Stimulated activated CD8-positive, alpha-beta memory T cell treated with anti-CD3 and anti-CD28 coated beads, Interleukin-15, amount 100 ng/mL, for 24 hours (primary cell): ENCODE results near the gene ACADL.

Experiments used
- DNase-seq: peaks from one replicate; pipeline ENCODE4 v3.0.0-alpha.2; 2020; ENCODE audit warnings: low read depth

Gene ACADL

DNA sequence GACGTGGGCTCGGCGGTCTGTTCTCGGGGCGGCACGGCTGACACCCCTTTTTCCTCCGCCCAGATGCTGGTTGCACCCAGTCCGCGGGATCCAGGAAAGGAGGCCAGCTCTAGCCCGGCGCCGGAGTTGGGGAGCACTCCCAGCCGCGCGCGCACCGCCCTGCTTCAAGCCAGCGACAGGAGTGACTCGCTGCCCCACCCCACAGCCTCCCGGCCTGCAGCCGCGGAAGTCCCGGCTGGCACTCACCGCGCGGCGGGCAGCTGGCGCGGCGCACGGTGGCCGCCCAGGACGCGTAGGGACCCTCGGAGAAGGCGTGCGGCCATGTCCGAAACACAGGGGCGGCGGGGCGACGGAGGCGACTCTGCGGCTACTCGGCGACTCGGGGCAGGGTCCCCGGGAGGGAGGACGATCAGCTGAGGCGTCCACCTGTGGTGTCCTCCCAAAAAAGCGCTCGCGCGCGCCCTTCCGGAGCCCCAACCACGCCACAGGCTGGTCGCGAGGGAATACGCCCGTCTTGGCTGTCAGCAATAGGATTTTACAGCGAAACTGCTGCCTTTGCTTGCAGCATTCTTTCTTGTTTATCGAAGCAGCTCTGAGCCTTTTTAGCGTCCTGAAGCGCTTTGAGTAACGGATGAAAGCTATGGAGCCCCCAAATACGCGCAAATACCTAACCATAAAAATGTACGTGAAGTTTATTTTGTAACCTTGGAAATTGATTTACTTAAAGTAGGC is at the start of gene ACADL:
TSS of gene ACADL (minus strand) at position 507 of the 732 bp plus-strand sequence. CDS start at position 323, 184 bp downstream.
- no peak for DNase-seq

DNA sequence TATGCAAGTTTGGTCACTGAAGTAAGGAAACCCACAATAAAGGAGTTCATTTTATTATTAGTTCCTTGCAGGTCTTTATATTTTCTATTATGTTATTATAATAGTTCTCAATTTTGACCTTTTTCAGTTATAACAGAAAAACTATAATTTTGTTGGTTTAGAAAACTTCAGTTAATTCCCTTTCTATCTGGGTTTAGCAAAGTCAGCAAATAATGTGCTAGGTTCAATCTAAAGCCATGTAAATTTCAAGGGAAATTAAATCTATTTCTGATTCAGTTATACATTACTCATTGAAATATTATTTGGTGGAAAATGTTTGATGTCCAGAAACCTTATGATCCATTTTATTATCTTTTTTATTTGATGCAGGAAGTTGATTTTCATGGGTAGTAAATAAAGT is 46.1 kb upstream of the ACADL start:
- DNase-seq, result no peak

DNA sequence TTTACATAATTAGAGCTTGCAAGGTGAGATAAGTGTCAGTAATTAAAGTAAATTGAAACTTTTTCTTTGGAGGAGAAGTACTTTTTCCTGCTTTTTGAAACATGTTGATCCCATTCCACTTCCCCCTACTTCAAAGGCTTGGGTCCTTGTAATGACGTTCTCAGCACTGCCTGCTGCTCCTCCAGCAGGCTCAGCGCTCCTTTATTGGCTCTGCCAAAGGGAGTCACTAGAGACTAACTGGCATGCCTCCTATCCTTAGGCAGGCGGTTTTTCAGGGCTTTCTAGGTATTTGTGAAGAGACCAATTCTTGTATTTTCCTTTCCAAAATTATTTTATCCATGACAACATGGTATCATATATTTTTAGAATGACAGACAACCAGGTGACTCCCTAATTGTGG is 43.9 kb upstream of the ACADL start:
- no peak for DNase-seq

DNA sequence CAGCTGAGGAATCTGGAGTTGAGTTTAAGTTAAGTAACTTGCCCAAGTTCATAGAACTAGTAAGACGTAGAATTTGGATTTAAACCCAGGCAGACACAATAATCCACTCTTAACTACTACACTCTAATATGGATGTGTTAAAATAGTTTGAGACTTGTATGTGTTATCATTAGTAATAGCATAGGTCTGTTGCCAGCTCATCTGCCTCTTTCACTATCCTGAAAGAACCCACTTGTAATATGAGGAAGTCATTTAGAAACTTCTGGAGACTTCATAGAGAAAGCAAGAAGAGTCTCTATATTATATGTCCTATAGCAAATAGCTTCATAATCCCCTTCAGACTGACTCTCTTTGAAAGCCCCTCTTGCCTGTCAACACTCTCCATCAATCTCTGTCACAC is 43.0 kb upstream of the ACADL start:
- no peak for DNase-seq

DNA sequence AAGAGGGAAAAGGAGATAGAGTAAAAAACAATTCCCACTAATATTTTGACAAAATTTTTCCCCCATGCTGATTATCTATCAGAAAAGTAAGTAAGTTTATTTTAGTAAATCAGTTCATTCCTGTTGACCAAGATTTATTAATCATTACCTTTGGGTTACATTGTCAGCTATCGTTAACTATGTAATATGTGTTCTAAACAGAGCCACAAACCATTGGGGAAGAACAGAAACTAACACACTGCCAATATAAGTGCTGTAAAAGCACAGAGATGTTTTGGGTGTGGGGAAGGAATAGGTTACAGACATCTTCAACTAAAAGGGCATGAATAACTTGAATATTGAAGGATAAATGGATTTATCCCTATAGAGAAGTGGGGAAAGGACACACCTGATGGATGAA is 42.5 kb upstream of the ACADL start:
- no peak for DNase-seq

DNA sequence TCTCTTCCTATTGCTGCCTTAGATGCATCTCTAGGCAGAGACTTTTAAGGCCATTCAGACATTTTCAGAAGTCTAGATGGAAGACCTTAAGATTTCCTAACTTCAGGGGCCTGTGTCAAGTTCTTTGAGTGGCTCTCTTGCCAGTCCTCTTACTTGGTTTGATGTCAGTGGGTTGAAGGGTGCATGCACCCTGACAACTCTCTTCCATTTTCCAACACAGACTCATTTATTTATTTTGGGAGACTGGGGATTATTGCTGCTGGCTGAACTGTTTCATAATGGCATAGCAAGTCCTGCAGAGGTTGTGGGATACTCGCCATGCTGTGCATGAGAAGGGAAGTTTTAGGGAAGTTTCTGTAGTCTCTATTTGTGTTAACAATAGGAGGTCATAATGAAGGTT is 39.0 kb upstream of the ACADL start:
- no peak for DNase-seq

DNA sequence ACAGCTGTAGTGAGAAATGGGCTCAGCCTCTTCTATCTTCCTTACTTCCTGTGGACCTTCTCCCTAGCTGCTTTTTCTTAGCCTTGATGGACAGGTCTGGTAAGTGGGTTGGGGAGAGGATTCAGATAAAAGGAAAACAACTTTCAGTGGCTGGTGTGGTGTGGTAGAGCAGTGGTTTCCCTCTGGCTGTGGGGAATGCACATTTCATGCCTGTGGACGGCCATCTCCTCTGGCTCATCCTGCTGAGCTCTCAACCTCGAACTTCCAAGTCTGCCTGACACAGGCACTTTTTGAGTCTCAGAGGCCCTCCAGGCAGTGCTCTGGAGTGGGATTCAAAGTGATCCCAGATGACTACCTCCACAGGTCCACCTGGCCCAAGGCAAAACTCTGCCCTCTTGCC is 38.6 kb upstream of the ACADL start:
- no peak for DNase-seq

DNA sequence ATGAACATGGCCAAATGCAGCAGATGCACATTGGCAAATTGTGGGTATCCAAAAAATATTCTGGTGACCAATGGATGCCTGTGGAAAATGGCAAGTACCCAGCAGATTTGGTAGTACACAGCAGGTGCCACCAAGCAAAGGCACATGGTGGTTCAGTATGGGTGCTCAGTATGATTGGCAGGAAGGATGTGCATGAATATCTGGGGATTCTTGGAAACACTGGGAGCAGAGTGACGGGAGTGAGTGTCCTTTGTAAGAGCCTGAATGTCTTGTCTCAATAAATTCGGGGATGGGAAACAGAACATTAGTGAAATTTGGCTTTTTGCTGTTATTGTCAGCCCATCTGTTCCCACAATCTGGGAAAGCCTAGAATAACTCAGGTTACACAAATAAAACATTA is 36.8 kb upstream of the ACADL start:
- no peak for DNase-seq

DNA sequence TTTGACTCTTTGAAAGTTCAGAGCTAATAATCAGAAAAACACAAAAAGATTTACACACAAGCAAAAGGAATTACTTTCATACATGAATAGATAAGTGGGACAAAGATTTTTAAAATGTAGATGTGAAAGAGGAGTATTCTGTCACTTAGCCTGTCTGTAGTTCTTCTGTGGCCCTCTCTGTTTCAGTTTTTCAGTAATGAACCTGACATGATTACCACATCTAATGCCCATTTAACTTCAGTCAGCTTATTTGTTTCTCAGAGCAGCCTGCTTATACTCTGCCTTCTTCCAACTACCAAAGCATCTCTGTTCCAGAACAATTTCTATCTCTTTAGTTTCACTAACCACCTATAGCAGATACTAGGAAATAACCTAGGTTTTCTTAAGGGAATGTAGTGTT is 34.4 kb upstream of the ACADL start:
- no peak for DNase-seq

DNA sequence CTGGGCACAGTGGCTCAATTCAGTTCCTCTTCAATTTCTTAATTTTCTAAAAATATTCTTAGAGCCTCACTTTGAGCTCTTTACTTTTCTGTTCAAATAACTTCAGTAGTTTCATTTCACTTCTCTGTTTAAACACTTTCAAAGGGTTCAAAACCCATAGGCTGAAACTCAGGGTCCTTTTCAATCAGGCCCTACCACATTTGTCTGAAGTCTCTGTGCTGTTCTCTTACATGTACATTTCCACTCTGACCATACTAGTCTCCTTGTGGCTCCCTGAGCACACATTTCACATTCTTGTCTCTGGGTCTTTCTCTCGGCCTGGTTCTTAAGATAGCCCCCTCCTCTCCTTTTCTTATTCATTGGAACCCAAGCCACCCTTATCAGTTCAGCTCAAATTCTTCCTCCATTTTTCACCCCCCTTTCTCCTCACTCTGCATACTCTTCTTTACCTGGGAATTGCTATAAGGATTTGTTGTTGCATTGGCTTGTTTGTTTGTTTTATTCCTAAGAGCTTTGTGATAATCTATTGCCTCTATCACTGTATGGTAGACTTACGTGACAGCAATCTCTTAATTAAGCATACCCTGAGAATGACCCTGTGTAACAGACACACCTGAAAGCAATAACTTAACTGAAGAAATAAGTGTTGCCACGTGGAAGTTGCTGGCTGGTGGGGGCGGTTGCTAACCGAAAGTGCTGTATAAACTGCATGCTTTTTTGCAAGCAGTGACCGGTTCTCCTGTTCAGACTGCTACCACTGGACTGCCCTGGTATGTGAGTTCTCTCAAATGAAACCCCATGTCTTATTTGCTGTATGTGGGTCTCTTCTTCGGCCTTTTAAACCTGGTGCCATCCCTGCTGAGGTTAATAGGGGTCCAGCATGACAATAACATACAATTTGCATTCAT is 27.7 kb upstream of the ACADL start:
- no peak for DNase-seq

DNA sequence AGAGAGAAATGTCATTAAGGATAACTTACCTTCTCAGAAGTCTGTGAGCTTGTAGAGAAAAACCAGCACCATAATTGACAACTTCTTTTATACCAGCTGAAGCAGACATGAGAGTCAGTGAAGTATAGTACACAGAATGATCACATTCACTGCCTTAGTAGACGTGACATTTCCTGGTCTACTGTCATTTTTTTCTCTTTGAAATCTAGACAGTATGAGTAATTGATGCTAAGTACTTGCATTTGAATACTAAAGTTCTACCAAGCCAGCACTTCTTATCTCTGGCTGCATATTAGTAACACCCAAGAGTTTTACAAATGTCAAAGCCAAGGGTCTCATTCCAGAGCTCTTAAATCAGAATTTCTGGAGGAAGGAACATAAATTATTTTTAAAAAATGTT is 25.4 kb upstream of the ACADL start:
- DNase-seq, result no peak

DNA sequence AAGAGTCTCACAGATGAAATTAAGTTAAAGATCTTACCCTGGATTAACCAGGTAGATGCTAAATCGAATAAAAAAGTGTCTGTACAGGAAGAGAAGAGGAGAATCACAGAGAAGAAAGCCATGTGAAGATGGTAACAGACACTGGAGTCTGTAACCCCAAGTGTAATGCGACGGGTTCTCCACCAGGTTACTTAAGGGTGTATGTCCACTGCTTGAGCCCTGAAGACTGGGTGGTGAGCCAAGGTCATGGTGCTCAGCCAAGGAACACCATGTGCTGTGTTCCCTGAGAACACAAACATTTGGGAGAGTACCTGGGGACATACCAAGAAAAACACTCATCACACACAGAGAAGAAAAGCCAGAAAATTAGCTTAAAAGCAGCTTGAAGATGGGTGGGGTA is 8.2 kb upstream of the ACADL start:
- DNase-seq, result no peak

DNA sequence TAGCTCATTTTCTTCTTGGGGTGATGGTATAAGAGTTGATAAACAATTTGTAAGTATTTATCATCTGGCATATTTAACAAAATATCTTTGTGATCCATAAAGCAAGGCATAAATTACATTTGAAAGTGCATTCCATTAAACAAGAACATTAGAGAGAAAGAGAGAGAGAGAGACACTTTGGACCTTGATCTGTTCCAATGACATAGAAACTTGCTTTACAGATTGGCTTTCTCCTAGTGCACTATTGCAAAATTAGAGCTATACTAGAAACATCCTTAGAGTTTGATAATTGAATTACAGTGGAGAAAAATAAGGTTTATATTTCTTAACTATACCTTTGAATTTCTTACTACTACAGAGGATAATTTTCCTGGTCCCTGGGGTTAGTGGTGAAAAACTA is 5.7 kb upstream of the ACADL start:
- DNase-seq, result no peak

DNA sequence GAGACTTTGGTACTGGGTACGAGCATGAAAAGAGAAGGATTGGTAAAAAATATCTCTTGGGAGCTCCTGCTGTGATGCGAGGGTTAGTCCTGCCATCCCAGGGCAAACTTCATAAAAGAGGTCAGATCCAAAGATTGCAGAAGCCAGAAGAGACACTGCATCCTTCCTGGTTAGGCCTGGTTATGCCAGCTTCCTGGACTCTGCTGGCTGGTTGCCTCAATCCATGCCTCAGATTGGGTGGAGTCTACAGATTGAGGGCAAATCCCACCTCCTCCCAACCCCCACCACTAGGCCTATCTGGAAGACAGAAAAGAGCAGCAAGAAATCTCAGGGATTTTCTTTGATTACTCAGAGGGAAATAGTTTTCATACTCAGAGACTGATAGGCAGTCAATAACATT is 5.3 kb upstream of the ACADL start:
- DNase-seq, result no peak

DNA sequence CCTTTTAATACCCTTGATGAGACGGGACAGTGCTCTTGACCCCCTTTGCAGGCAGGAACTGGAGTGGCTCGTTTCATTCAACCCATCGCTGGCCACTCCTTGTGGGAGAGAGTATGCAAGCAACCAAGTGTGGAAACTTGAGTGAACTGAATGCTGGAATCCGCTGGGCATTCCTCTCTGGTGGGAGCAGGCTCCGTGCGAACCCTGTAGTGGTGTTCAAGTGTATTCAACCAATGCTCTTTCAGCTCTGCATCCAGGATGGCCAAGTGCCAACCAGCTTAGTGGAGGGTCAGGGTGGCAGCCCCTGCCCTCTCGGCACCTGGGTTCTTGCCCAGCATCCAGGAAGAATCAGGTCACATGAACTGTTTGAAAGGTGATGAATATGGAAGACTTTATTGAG is 3.3 kb upstream of the ACADL start:
- DNase-seq, result no peak

DNA sequence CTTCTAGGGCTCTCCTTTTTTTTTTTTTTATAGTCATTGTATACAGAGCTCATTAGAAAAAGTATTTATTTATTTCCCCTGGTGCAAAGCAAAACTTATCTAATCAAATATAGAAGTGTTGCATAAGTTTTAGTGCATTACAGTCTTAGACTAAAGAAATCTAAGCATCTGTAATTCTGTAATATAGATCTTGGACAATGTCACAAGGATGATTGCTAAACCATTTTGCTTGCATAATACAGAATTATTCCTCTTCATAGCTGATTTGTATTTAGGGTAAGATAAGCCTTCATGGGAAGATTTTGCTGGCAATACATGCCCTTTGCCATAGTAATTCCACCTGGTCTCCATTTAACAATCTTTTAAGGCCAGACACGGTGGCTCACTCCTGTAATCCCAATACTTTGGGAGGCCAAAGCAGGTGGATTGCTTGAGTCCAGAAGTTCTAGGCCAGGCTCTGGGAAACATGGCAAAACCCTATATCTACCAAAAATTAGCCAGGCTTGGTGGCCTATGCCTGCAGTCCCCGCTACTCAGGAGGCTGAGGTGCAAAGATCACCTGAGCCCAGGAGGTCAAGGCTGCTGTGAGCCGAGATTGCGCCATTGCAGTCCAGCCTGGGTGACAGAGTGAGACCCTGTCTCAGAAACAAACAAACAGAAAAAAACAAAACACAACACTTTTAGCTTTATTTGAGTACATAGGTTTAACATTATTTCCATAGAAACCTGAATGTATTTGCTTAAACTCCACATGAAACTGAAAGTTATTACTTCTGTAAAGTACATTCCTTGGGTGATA is 2.2 kb upstream of the ACADL start:
- no peak for DNase-seq

DNA sequence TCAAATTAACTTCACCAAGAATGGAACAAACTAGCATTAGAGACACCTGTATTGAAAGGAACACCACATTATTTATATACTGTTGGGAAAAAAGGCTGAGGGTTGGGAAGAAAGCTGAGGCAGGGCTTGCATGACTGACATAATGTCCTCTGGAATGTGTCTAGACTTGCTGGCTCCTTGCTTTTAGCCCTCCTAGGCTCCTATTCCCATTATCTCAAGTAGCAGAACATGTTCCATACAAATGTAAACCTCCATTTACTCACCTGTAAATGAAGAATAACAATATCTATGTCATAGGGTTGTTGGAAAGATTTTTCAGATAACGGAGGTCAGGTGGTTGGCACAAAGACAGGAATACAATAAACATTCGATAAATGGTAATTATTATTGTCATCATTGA is 976 bp upstream of the ACADL start:
- DNase-seq, result no peak

DNA sequence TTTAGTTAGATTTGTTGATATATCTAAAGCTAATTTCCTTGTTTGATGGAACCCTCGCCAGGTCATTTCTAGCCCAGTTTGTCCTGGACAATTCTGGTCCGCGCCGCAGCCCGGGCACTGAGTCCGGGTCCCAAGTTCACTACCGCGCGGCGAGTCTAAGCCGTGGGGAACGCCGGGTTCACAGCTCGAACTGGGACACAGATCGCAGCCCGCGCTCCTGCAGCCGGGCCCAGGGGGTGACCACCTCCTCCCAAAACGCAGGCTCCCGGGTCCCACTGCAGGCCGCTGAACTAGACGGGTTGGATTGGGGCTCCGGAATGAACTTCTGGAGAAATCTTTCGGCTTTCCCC is 681 bp downstream of the ACADL start:
- no peak for DNase-seq

DNA sequence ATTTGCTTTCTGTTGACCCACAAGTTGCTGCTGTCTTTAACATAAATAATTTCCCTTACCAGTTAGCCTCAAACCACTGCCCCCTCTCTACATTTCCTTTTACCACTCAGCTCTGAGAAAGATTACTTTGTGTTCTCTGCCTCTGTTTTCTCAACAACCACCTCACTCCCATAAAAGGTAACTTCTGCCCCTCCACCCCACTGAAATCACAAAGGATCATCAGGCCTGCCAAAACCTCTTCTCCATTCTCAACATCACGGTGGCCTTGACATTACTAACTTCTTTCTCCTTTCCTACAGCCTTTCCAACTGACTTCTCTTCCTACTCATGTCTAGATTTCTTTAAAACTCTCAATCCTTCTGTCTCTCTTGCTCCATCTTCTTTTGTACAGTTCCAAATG is 10.1 kb downstream of the ACADL start:
- DNase-seq, result no peak

DNA sequence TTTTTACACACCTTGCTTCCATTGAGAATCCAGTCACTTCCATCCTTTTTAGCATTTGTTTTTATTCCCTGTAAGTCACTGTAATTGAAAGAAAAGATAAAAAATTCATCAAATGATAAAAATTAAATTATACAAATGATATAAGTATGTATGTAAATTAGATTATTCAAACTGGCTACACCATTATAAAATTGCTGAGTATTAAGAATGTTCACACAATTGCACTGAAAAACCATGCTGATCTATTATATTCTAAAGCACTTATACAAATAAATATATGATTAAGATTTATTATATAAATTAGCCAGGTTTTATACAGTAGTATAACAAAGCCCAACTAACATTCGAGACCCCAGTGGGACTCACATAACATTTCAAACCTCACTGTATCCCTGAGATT is 15.1 kb downstream of the ACADL start:
- DNase-seq, result no peak

DNA sequence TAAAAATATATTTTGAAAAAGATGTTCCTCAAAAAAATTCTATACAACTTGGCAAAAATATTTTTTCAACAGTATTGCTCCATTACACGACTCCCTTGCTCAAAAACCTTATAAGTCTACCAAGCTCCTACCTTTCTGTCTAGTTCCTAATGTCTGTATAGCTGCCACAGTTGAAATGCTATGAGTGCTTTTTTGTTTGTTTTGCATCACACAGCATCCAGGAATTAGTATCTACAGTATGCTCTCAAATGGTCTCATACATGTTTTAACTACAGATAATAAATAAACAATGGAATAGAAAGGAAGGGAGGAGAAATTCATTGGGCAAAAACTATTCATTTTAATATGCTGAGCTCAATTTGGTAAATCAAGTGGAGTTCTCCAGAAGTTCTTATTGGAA is 17.3 kb downstream of the ACADL start:
- DNase-seq, result no peak

DNA sequence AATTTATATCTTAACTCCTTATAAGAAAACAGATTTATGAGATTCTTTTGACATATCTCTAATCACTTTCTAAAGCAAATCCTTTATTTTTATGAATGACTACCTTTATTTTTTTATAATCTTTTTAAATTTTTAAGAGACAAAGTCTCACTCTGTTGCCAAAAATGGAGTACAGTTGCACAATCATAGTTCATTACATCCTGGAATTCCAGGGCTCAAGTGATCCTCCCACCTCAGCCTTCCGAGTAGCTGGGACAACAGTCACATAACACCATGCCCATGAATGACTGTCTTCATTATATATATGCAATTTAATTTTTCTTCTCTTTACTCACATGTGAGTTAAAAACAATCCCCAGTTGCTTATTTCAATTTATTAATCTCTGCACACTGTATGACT is 21.7 kb downstream of the ACADL start:
- DNase-seq, result no peak

DNA sequence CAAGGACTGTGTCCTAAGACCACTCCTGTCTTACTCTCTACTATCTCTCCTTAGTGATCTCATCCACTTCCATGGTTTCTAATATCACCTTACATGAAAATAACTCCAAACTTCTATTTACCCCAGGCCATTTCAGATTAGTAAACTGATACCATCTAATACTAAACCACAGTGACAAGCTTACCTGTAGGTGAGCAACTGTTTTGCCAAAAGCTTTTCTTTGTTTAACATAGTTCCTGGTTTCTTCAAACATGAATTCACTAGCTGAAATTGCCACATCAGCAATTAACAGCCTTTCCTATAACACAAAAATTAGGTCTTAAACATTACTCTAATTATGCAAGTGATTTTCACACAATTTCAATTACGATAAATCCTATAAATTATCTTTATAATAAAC is 22.1 kb downstream of the ACADL start:
- DNase-seq, result no peak
